AG09309 (cell line): ENCODE measurements around the gene ATP5F1C.
A peak's percentile ranks its signal among the peaks of the same experiment; 100 is the strongest.
"Not testable (repeated sequence)": the region's sequence is repeated elsewhere in the genome, so short reads cannot be mapped to it uniquely, and the experiment has no call there.

Experiments
- DNase-seq: peaks from one replicate; pipeline ENCODE4 v3.0.0-alpha.2; 2010; ENCODE audit warnings: low read depth
- H3K4me3 ChIP-seq: 2 replicates; pipeline ENCODE4 v1.5.1; 2011; ENCODE audit warnings: mild to moderate bottlenecking, low read depth, low read length, moderate library complexity; ENCODE audit not compliant: control insufficient read depth
- CTCF ChIP-seq: IDR thresholded peaks from 2 replicates; pipeline ENCODE4 v1.5.1; 2011; ENCODE audit warnings: mild to moderate bottlenecking, low read depth, low read length, inconsistent platforms; ENCODE audit not compliant: insufficient read depth, control insufficient read depth; ENCODE audit errors: missing control alignments

Gene ATP5F1C

GRCh38 chr10:7808686-7809267 lies 20.8 kb downstream of the ATP5F1C start:
- no peak for DNase-seq
- TF ChIP-seq CTCF, result no peak
- H3K4me3 ChIP-seq, result no peak overlapping the region

GRCh38 chr10:7810443-7810842 lies 22.5 kb downstream of the ATP5F1C start:
- no peak for DNase-seq
- no peak for TF ChIP-seq CTCF

GRCh38 chr10:7811000-7811399 lies 23.0 kb downstream of the ATP5F1C start:
- DNase-seq, result no peak
- TF ChIP-seq CTCF, result no peak
- no peak overlapping the region for H3K4me3 ChIP-seq

More at GRCh38 chr10:7810443-7810842, 22.5 kb downstream of the ATP5F1C start:
- H3K4me3 ChIP-seq, result no peak overlapping the region

- DNase-seq, H3K4me3 ChIP-seq: not testable (repeated sequence)
Observed at GRCh38 chr10:7811743-7812142, 23.8 kb downstream of the ATP5F1C start.

- TF ChIP-seq CTCF, result no peak
- no peak for DNase-seq
- no peak overlapping the region for H3K4me3 ChIP-seq
Observed at GRCh38 chr10:7813481-7813880, 25.5 kb downstream of the ATP5F1C start.

- no peak for TF ChIP-seq CTCF
- DNase-seq, result no peak
- peak overlapping the region; percentile 73 for H3K4me3 ChIP-seq
Observed at GRCh38 chr10:7817576-7817975, 29.6 kb downstream of the ATP5F1C start.

- DNase-seq, result no peak
- H3K4me3 ChIP-seq, result peak overlapping the region; percentile 73
- no peak for TF ChIP-seq CTCF
Observed at GRCh38 chr10:7817984-7818294, 30.0 kb downstream of the ATP5F1C start.
